GM18868 (cell line): Measurements from ENCODE around the gene HS1BP3.

ENCODE experiments used
- ATAC-seq: cut with Tn5 transposase; IDR thresholded peaks from one replicate; pipeline ENCODE4 v1.9.1; 2021; ENCODE audit warnings: mild to moderate bottlenecking, moderate library complexity; ENCODE audit not compliant: unreplicated experiment

HS1BP3 gene

DNA sequence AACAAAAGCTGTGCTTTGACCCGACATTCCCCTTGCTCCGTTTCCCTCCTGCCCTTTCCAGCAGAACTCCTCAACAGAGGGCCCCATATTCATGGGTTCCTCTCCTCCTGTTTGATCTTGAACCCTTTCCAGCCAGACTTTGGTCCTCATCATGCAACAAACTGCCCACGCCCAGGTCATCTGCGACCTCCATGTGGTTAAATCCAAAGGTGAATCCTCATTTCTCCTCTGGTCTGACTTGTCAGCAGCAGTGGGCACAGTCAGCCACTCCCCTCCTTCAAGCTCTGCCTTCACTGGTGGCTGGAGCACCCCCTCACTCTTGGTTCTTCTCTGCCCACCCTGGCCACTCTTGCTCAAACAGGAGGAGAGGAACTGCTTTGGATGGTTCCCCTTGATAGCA is 2.7 kb downstream of the HS1BP3 start:
- ATAC-seq = no peak

DNA sequence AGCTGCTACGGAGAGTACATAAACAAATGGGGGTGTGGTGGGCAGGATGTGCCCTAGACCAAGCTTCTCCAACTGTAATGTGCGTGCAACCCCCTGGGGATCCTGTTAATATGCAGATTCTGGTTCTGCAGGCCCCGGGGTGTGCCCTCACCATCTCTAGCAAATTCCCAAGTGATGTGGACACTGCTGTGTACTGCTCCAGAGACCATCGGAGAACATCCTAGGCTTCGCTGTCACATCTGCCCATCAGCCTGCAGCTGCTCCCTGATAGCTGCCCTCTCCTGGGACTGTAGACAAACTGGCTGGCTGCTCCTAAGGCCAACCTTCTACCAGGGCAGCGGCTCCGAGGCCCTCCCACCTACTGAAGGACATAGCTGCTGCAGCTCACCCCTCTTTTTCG is 3.2 kb downstream of the HS1BP3 start:
- ATAC-seq = no peak

DNA sequence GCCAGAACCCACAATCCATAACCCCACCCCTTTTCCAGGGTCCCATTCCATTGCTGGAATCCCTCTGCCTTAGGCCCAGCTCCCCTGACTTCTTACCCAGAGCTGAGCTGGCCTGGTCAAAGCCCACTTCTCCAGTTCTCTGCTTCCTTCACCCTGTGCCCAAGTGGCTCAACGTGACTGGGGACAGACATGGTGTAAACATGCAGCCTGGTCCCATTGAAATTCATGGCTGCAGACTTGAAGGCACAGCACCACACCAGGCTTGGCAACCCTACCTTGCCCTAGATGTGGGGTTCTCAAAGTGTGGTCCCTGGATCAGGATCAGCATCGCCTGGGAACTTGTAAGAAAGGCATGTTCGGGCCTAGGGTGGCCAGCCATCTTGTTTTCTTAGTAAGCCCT is 3.7 kb downstream of the HS1BP3 start:
- no peak for ATAC-seq

DNA sequence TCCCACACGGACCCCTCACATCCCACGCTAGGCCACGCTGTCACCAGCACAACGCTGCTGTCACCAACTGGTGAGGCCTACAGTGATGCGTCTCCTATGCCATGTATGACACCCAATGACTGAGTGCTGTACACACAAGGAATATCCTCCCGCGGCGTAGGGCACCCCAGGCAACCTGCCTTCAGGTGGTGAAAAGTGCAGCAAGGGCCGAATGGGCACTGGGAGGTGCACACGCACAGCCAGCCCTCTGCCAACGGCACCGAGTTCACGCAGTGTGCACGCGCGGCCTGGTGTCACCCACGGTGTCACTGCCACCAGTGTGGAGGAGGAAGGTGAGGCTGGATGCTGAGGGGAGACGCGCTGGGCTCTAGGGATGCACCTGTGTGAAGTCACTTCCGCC is 4.5 kb downstream of the HS1BP3 start:
- ATAC-seq = no peak

DNA sequence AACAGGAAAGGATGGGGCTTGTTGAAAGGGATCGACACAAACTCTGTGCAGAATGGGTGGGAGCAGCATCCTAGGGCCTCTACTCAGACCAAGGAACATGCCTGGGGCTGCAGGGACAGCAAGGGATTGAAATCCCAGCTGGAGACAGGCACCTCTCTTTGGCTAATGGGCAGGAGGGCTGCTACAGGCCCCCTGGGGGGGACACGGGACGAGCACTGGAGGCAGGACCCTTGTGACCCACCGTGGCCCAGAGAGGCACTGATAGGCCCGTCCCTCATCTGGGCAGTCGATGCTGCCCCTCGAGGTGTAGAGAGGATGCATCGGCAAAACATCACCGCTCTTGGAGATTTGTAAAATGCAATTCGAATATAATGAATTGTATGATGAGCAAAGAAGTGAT is 5.1 kb downstream of the HS1BP3 start:
- ATAC-seq = no peak

DNA sequence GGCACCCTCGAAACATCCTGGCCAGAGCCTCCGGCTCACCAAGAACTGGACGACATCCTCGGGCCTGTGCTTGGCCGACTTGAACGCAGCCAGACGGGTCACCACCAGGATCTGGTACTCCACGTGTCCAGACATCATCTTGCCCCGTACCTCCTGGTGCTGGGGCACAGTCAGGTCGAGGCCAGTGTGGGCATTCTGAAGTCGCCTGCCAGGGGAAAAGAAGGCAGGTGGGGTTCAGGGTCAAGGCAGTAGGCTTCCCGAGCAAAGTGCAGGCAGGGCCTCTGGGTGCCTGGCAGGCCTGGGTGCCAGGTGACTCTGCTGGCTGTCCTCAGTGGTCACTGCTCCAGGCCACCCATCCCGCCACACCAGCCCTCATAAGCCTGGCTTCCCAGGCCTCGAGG is 5.6 kb downstream of the HS1BP3 start:
- no peak for ATAC-seq

DNA sequence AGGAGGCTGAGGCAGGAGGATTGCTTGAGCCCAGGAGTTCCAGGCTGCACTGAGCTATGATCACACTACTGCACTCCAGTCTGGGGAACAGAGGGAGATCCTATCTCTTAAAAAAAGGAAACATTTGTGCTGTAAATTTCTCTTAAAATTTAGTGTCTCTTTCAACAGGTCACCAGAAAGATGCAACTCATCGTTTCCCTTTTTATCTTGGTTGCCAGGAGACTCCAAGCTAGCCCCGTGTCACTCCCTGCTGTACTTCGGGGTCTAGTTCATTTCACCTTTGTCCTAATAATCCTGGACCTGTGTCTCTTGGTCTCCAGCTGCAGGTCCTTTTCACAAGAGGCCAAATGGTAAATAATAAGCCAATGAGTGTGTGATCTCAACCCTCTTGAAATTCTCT is 7.1 kb downstream of the HS1BP3 start:
- no peak for ATAC-seq

DNA sequence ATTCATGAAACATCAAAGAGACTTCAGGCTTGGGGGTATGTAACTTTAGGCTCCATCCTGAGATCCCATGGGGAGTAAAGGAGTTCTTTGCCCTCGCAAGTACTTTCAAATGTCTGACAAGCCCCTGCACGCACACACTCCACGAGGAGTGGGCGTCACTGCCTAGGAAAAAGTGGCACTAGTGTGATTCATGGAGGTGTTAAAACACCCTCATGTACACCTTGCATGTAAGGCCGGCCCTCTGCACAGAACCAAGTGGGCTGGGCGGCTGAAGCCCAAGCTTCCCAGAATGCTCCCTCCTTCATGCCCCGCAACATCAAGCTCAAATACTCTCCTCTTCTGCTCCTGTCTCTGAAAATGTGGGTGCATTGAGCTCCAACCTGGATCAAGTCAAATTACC is 7.8 kb downstream of the HS1BP3 start:
- ATAC-seq = no peak

DNA sequence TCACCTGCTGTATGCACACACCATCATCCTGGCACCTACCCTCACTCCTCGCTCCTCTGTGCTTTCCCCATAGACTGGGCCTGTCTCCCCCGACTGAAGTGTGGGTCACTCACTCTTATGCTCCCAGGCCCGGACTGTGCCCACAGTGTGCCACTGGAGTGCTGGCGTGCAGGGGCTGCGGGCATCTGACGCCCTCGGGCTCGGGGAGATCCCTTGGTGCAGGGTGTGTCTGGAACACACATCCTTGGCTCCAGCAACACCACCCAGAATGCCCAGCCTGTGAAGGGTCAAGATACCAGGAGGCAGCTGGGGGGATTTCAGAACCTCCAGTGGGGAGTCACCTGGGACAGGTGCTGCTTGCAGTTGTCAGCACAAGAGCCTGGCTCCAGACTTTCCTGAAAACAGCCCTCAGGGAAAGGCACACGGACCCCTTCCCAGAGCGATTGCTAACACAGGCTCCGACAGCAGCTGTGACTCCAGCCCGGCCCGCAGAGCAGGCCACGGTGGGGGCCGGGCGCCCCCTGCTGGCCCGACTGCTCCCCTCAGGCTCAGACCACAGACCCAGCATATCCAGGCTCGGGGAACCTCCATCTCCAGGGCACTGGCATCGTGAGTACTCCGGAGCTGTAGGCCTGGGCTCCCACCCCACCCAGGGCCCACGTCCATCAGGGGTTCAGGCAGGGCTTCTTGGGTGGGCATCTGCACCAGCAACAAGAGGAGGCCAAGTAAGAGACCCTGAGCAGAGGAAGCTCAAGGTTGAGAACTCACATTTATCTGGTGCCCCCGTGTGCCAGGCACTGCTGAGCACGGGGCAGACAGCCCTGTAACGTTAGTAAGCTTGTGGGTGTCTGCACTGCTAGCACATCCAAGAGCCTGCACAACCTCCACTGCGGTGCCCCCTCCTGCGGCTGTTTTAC is 8.6 kb downstream of the HS1BP3 start:
- peak; percentile 97 for ATAC-seq

DNA sequence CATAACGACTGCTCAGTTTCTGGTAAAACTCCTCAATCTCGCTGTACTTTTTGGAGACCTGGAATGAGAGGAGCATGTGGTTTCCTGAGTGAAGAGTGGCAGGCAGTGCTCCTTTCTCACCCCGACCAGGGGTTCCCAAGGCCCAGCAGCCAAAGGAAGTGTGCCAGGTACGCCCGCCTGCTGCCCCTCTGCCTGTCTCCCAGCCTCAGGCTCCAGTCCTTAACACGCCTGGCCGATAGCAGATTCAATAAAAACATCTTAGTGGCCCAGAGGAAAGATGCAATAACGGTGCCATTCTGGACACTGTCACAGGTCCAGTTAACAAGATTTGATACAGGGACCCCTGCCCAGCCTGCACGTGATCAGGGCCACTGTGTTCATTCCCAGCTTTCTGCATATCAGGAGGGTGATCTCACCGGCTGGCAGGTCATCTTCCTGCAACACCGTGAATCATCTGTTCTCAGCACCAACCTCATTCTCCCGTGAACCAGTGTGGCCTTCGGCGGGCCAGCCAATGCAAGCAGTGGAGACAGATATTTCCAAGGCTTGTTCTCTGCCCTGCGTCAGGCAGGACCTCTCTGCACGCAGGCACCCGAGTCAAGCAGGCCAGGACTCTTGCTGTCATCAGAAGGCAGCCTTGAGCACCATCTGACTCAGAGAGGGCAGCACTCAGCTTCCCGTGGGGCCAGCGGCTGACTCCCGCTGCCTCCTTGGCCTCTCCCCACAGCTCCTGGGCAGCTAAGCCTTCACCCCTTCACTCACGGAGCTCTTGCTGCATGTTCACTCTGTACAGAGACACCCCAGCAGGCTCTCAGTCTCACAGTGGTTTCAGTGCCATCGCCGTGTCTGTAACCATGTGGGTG is 9.5 kb downstream of the HS1BP3 start:
- ATAC-seq = no peak

DNA sequence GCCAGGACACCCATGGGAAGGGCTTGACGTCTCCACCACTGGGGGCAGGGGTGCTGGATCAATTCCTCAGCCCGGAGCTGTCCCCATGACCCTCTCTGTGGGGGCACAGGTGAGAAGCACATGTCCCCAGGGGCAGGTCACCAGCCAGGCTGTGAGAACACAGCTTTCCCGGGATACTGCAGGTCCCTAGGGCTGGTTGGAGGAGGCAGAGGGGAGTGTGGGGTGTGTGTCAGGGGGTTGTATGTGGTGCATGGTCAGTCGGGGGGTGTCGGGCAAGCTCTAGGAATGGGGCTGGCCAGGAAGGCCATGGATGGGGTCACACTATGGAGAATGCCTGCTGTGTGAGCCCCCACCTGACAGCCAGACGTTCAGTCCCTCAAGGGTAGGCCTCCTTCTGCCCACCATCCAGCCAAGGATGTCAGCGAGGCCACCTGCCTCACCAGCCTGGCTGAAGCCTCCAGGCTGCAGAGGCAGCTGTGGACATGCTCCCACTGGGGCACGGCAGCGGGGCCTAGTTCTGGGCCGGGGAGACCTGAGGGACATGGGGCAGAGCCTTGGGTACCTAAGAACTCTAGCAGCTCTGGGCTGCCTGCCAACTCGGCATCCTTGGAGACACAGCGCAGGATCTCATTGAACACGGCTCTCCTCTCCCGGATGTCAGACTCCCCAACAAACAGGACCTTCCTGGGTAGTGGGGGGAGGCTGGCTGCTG is 10.3 kb downstream of the HS1BP3 start:
- ATAC-seq = no peak

DNA sequence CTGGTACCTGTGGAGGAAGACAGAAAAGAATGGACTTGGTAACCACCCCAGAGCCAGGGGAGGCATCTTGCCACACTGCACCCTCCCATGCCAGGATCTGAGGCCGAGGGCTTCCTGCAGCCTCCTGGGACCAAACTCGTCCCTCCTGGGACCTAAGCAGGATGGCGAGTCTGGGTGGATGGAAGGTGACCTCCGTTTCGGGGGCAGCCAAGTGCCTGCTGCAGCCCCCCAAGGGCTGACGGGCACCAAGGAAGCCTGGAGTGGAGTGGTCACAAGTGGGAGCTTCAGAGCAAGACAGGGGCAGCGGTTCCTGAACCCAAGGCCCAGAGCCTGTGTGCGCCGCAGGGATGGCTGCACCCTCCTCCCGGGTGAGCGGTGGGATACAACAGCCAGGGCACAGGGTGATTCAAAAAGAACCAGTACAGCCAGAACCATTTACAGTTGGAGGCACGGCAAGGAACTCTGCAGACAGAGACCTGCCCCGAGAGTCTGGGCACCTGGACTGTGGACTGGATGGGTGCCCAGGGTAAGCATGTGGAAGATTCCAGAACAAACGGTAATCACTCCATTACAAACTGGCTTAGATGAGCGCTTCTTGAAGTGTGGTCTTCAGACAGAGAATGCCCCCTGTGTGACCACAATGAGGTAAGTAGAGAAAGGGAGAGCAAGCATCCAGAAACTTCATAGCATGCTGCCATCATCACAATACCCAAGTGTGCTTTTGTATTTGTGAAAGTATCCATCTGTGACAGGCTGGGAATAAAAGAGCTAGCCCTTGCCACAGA is 12.1 kb downstream of the HS1BP3 start:
- ATAC-seq = no peak

DNA sequence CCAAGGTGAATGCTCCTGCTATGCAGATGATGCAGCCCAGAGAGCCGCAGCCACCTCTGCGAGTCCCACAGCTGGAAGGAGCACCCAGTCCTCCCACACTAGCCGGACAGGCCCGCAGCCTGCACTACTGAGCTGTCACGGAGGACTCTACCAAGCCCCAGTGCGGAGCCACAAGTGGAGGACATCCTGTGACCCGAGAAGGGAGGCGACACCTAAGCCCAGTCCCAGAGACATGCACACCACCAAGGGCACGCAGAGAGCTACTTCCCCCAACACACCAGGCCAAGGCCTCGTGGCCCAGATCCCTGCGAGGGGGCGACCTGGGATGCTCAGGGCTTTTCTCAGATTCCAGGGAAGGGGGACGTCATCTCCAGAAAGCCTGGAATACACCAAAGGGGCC is 12.9 kb downstream of the HS1BP3 start:
- ATAC-seq = no peak

DNA sequence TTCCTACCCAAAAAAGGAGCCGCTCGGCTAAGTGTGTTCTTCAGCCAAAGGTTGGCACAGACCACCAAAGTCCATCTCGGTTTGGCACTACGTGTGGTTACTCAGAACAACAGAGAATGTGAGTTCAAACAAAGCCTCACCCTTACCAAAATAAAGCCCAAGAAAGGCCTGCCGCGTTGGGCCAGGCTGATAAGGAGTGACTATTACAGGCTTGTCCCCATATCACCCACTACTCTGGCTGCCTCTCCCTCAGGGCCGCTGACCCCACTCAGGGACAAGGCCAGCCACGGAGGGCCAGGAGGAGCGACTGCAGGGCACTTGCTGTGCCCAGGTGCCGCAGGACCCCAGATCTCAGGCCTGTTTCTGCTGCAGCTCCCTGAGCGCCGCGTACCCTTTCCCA is 13.8 kb downstream of the HS1BP3 start:
- ATAC-seq = no peak

DNA sequence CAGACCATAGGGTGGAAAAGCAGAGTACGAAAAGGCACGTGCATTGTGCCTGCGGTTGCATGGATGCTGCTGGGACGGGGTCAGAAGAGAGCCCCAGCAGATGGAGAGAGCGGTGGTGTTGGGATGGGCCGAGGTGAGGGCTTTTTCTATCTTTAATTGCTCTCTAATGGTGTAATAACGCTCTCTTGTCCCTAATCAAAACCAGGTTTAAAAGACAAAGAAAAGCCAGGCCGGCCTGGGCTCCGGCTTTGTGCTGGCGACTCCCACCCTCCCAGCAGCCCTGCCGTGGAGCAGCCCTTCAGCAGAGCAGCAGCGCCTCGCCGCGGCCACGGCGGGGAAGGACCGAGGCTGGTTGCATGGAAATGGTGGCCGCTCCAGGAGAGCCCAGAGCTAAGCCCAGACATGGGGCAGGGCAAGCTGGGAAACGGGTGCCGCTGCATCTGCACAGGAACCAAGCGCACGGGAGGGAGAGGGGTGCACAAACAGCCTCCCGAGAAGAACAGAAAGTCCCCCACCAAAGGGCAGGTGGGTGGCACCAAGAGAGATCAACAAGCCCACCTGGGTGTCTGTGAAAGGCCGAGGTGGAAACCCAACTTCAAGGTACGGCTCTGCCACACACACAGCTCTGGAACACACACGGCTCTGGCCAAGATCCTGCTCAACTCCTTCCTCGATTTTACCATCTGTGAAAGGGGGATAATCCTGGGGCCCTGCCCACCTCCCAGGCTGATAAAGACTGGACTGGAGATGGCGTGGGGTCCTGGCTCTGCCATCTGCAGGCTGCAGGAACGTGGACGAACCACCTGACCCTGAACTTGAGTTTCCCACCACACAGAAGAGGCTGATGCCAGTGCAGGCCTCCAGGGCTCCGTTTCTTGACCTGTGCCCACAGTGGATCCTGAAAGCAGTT is 15.0 kb downstream of the HS1BP3 start:
- peak; percentile 63 for ATAC-seq

DNA sequence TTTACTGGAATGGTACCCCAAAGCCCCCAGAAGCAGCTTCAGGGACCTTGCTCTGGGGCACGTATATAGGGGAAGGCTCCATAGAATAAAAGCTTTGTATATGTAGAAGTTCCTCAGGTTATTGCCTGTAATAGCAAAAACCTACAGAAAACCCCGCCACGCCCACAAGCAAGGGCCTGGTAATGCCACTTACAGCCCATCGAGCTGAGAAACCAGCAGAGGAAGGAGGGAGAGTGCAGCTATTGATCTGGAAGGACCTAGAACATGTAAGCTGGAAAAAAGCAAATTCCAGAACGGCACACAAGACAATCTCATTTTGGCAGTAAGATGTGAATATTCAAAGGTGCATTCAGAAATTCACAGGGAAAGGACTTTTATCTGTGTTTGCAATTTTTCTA is 15.8 kb downstream of the HS1BP3 start:
- no peak for ATAC-seq

DNA sequence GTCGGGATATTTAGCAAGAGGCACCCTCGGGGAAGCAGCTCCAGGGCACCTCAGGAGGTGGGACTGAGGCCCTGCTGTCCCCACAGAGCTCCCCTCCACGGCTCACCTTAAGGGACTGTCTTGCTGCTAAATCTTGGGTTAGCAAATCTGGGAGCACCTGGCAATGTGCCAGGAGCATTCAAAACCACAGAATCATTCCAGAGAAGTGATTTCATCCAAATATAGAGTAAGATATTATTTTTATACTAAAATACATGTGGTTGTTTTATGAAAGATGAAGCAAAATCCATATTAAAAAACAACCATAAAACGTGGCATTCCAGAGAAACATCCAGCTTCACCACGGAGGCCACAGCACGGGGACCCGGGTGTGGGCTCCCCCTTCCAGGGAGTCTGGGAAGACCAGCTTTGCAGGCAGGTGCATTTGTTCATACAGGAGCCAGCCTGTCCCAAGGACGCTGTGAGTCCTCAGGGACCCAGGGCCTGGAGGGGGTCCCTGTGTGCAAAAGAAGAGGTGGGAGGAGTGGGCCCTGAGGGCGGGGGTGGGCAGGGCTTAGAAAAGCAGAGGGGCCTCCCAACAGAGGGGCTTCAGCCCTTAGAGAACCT is 16.3 kb downstream of the HS1BP3 start:
- ATAC-seq = no peak

DNA sequence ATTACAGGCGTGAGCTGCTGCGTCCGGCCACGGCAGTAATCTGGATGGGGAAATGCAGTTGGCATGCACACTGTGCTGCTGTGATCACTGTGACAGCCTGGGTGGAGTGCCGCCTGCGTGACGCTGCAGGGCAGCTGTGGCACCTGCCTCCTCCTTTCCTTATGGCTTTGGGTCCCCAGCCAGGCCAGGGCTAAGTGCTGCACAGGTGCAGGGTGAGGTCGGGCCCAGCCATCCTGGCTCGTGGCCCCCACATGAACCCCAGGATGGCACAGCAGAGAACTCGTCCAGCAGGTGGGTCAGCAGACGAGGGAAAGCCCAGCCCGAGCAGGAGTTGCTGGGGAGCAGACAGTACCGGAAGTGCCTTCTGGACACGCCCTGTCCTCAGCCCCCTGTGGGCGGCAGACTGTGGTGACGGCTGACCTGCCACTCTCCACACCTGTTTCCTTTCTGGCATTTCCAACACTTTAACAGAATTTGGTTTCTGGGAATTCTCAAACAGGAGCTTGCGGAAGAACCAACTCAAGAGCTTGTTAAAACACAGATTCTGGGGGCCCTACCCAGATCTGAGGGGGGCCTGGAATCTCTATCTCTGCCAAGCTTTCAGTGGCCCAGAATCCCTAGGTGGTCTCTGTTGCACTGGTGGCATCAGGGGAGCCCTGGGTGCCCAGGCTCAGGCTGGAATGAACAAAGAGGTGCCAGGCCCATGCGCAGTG is 16.9 kb downstream of the HS1BP3 start:
- no peak for ATAC-seq

DNA sequence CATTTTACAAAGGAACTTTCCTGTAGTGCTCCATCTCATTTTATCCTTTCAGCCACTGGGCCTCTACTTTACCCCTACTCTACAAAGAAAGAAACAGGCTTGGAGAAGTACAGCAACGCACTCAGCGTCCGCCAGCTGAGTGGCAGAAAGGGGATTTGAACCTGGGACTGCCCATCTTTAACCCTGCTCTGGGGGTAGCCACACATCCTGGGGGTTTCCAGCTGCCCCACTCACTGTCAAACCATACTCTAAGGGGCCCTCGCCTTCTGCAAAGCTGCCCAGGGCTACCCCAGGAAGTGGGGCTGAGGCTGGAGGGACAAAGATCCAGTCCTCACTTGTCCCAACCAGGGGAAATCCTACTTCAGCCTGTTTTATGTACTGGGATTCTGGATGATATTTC is 17.9 kb downstream of the HS1BP3 start:
- ATAC-seq = peak; percentile 35
